PC-9 (cell line): Measurements from ENCODE around the gene TMEM234.

ENCODE experiments used
- EZH2 ChIP-seq: fragments of 200-600 bp; sonication (generic); IDR thresholded peaks from 2 replicates; pipeline ENCODE4 v1.8.0; 2017; ENCODE audit warnings: antibody characterized with exemption, low read depth
- TF ChIP-seq, protein P1 (sequence below): fragments of 200-600 bp; sonication (generic); conservative IDR thresholded peaks from 2 replicates; pipeline ENCODE4 v1.6.1; 2017; ENCODE audit warnings: mixed run types, antibody characterized with exemption, mild to moderate bottlenecking, moderate library complexity

GRCh38 chr1:32181563-32181962, 40.6 kb downstream of the TMEM234 start:
- TF ChIP-seq EZH2: no peak
- TF ChIP-seq, protein P1, sequence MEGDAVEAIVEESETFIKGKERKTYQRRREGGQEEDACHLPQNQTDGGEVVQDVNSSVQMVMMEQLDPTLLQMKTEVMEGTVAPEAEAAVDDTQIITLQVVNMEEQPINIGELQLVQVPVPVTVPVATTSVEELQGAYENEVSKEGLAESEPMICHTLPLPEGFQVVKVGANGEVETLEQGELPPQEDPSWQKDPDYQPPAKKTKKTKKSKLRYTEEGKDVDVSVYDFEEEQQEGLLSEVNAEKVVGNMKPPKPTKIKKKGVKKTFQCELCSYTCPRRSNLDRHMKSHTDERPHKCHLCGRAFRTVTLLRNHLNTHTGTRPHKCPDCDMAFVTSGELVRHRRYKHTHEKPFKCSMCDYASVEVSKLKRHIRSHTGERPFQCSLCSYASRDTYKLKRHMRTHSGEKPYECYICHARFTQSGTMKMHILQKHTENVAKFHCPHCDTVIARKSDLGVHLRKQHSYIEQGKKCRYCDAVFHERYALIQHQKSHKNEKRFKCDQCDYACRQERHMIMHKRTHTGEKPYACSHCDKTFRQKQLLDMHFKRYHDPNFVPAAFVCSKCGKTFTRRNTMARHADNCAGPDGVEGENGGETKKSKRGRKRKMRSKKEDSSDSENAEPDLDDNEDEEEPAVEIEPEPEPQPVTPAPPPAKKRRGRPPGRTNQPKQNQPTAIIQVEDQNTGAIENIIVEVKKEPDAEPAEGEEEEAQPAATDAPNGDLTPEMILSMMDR: no peak
